SU-DHL-6 (cell line): Measurements from ENCODE around the gene MTARC1.

Source experiments
- CTCF ChIP-seq: fragments of 200-600 bp; sonication (generic); IDR thresholded peaks from one replicate; pipeline ENCODE4 v1.5.1; 2017; ENCODE audit warnings: antibody characterized with exemption, mild to moderate bottlenecking, low read length, moderate library complexity; ENCODE audit not compliant: insufficient read depth, poor library complexity, severe bottlenecking
- EZH2phosphoT487 ChIP-seq: fragments of 200-600 bp; sonication (generic), shearing (Covaris generic); conservative IDR thresholded peaks from 2 replicates; pipeline ENCODE4 v1.6.1; 2018; ENCODE audit warnings: mild to moderate bottlenecking, antibody characterized with exemption, low read length, moderate library complexity, mixed read lengths

- TF ChIP-seq CTCF (no peak), EZH2phosphoT487 (no peak)
Observed at GRCh38 chr1:220817907-220818306, 31.2 kb downstream of the MTARC1 start.
